NCI-H69 (cell line): ENCODE data around the gene CLCN2.

Source experiments
- DNase-seq: peaks from one replicate; lab custom pipeline; 2025; lab: John Stamatoyannopoulos, UW

Gene CLCN2

GRCh38 chr3:184325715-184326369, 35.6 kb downstream of the CLCN2 start:
- no peak for DNase-seq

GRCh38 chr3:184325269-184325668, 36.1 kb downstream of the CLCN2 start:
- DNase-seq: no peak

- DNase-seq: no peak
Measured at GRCh38 chr3:184323696-184324095, 37.7 kb downstream of the CLCN2 start.

GRCh38 chr3:184322731-184323487, 38.5 kb downstream of the CLCN2 start:
- no peak for DNase-seq

GRCh38 chr3:184321666-184322065, 39.7 kb downstream of the CLCN2 start:
- no peak for DNase-seq

- DNase-seq: peak; percentile 55
Measured at GRCh38 chr3:184320104-184320445, 41.3 kb downstream of the CLCN2 start.

GRCh38 chr3:184317201-184317600, 44.2 kb downstream of the CLCN2 start:
- no peak for DNase-seq

- DNase-seq: no peak
Measured at GRCh38 chr3:184316792-184317191, 44.6 kb downstream of the CLCN2 start.

GRCh38 chr3:184315871-184316661, 45.3 kb downstream of the CLCN2 start:
- DNase-seq: peak; percentile 70

GRCh38 chr3:184315543-184315867, 45.9 kb downstream of the CLCN2 start:
- peak; percentile 70 for DNase-seq

GRCh38 chr3:184314700-184315542, 46.5 kb downstream of the CLCN2 start:
- peak; percentile 82 for DNase-seq

- peak; percentile 98 for DNase-seq
Measured at GRCh38 chr3:184314363-184314699, 47.1 kb downstream of the CLCN2 start, which contains the start of gene EIF4G1. EIF4G1 (plus strand) TSS chr3:184314606; CDS start chr3:184315797, 1,191 bp downstream.

GRCh38 chr3:184311633-184312032, 49.8 kb downstream of the CLCN2 start:
- no peak for DNase-seq

GRCh38 chr3:184308744-184309143, 52.7 kb downstream of the CLCN2 start:
- no peak for DNase-seq

- no peak for DNase-seq
Measured at GRCh38 chr3:184307915-184308314, 53.5 kb downstream of the CLCN2 start.

GRCh38 chr3:184306341-184306972, 54.9 kb downstream of the CLCN2 start:
- no peak for DNase-seq

GRCh38 chr3:184305577-184305976, 55.8 kb downstream of the CLCN2 start:
- DNase-seq: no peak

GRCh38 chr3:184300378-184300720, 61.1 kb downstream of the CLCN2 start:
- DNase-seq: no peak

GRCh38 chr3:184299488-184300377, 61.7 kb downstream of the CLCN2 start:
- DNase-seq: peak; percentile 42

GRCh38 chr3:184298759-184299487, 62.5 kb downstream of the CLCN2 start, which contains the start of gene PSMD2:
PSMD2 (plus strand) TSS chr3:184299241; CDS start chr3:184299267, 26 bp downstream.
- peak; percentile 99 for DNase-seq
